Memory B cell (primary cell): Measurements from ENCODE around the gene CRAMP1.

Source experiments
- ATAC-seq: fragments of 150-1000 bp; cut with Tn5 transposase; 2 replicates; pipeline ENCODE4 v1.10.0; 2021; ENCODE audit warnings: low read depth, mild to moderate bottlenecking, moderate library complexity
- DNase-seq, 2 donors: peaks; one replicate each; pipeline ENCODE4 v3.0.0; 2022; ENCODE audit warnings: low spot score in 2 of 2
- H3K27ac Mint-ChIP-seq: one replicate; pipeline ENCODE4 v1.8.0; 2022; ENCODE audit warnings: mild to moderate bottlenecking, moderate library complexity, mixed read lengths
- H3K27me3 Mint-ChIP-seq: one replicate; pipeline ENCODE4 v1.8.0; 2022; ENCODE audit warnings: mixed read lengths
- H3K36me3 Mint-ChIP-seq: one replicate; pipeline ENCODE4 v1.8.0; 2022; ENCODE audit warnings: mild to moderate bottlenecking, mixed read lengths
- H3K4me1 Mint-ChIP-seq: one replicate; pipeline ENCODE4 v1.8.0; 2022; ENCODE audit warnings: mixed read lengths
- H3K4me3 Mint-ChIP-seq: one replicate; pipeline ENCODE4 v1.8.0; 2022; ENCODE audit warnings: mild to moderate bottlenecking, moderate library complexity, mixed read lengths
- H3K9me3 Mint-ChIP-seq: one replicate; pipeline ENCODE4 v1.8.0; 2022; ENCODE audit warnings: mixed read lengths

Gene CRAMP1

GRCh38 chr16:1662543-1662942 is 50.4 kb downstream of the CRAMP1 start:
- Mint-ChIP-seq H3K27ac (no peak overlapping the region), H3K27me3 (no peaks in the 10 kb centered on the region), H3K4me3 (no peak overlapping the region), H3K4me1 (no peaks in the 10 kb centered on the region), H3K36me3 (peaks cover 14% of the 10 kb centered on the region), H3K9me3 (no peaks in the 10 kb centered on the region)
- ATAC-seq (no peak), DNase-seq (no peak)

- Mint-ChIP-seq H3K27ac (no peak overlapping the region), H3K27me3 (no peaks in the 10 kb centered on the region), H3K9me3 (no peaks in the 10 kb centered on the region), H3K36me3 (peaks cover 22% of the 10 kb centered on the region), H3K4me1 (no peaks in the 10 kb centered on the region), H3K4me3 (no peak overlapping the region)
- no peak for ATAC-seq
- no peak for DNase-seq
Measured at GRCh38 chr16:1665829-1666228, 53.7 kb downstream of the CRAMP1 start.

DNA sequence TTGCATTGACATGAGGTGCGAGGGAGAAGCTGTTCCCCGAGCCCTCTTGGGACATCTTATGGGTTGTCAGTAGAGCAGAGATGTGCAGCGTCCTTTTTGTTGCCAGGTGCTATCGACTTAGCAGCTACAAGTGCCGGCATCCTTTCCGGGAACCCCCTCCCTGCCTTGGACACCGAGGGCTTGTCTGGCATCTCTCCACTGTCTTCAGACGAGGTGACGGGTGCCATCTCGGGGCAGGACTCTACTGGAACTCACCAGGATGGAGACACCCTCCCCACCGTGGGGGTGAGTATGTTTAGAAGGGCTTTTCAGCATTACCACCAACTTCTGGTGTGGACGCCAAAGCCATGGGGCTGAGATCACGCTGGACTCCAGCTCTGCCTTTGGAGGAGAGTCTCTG is 54.2 kb downstream of the CRAMP1 start:
- no peaks in the 10 kb centered on the region for H3K9me3 Mint-ChIP-seq
- H3K27me3 Mint-ChIP-seq: no peaks in the 10 kb centered on the region
- ATAC-seq (no peak), DNase-seq (no peak)
- H3K4me3 Mint-ChIP-seq: no peak overlapping the region
- no peak overlapping the region for H3K27ac Mint-ChIP-seq
- no peaks in the 10 kb centered on the region for H3K4me1 Mint-ChIP-seq
- peaks cover 26% of the 10 kb centered on the region for H3K36me3 Mint-ChIP-seq

GRCh38 chr16:1667271-1667670 is 55.1 kb downstream of the CRAMP1 start:
- no peak overlapping the region for H3K27ac Mint-ChIP-seq
- no peak for ATAC-seq
- no peak overlapping the region for H3K4me3 Mint-ChIP-seq
- no peaks in the 10 kb centered on the region for H3K9me3 Mint-ChIP-seq
- no peaks in the 10 kb centered on the region for H3K4me1 Mint-ChIP-seq
- no peak for DNase-seq
- peaks cover 35% of the 10 kb centered on the region for H3K36me3 Mint-ChIP-seq
- H3K27me3 Mint-ChIP-seq: no peaks in the 10 kb centered on the region

GRCh38 chr16:1667916-1668315 is 55.8 kb downstream of the CRAMP1 start:
- DNase-seq (no peak), ATAC-seq (no peak)
- no peaks in the 10 kb centered on the region for H3K9me3 Mint-ChIP-seq
- no peak overlapping the region for H3K27ac Mint-ChIP-seq
- H3K4me3 Mint-ChIP-seq: no peak overlapping the region
- peaks cover 40% of the 10 kb centered on the region for H3K36me3 Mint-ChIP-seq
- H3K27me3 Mint-ChIP-seq: no peaks in the 10 kb centered on the region
- H3K4me1 Mint-ChIP-seq: no peaks in the 10 kb centered on the region

- no peak overlapping the region for H3K27ac Mint-ChIP-seq
- no peaks in the 10 kb centered on the region for H3K27me3 Mint-ChIP-seq
- no peak for ATAC-seq
Measured at GRCh38 chr16:1668612-1669319, 56.6 kb downstream of the CRAMP1 start.

DNA sequence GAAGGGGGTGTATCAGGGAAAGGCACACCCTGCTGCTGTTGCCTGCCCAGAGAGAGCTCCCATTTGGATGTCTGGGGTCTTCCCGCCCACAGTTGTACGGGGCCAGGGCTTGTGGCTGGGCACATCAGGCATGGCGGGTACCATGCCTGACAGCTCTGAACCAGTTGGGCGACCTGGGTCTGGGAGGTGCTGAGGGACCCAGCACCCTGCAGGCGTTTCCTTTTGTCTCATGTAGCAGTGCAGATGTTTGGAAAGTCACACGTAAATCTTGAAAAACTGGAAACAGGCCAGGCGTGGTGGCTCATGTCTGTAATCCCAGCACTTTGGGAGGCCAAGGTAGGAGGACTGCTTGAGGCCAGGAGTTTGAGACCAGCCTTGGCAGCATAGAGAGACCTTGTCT is 57.5 kb downstream of the CRAMP1 start:
- ATAC-seq (no peak), DNase-seq (no peak)
- Mint-ChIP-seq H3K27me3 (no peaks in the 10 kb centered on the region), H3K4me3 (no peak overlapping the region), H3K36me3 (peaks cover 44% of the 10 kb centered on the region), H3K4me1 (no peaks in the 10 kb centered on the region), H3K9me3 (no peaks in the 10 kb centered on the region), H3K27ac (no peak overlapping the region)

More at GRCh38 chr16:1668612-1669319, 56.6 kb downstream of the CRAMP1 start:
- no peak overlapping the region for H3K4me3 Mint-ChIP-seq
- H3K9me3 Mint-ChIP-seq: no peaks in the 10 kb centered on the region
- peaks cover 46% of the 10 kb centered on the region for H3K36me3 Mint-ChIP-seq
- H3K4me1 Mint-ChIP-seq: no peaks in the 10 kb centered on the region
- no peak for DNase-seq

DNA sequence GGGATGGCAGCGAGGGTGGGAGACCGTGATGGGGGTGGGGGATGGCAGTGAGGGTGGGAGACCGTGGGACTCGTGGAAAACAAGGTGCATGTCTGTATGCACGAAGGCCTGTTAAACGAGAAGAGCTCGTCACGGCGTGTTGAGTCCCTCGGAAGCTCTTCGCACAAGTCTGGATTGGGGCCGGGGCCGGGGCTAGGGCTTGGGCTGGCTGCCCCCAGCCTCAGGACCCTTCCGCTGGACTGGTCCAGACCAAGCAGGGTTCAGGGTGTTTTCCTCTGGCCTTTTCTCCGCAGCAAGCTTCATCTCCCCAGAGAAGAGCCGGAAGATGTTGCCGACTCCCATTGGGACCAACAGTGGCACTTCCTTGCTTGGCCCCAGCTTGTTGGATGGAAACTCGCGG is 58.2 kb downstream of the CRAMP1 start:
- H3K36me3 Mint-ChIP-seq: peaks cover 41% of the 10 kb centered on the region
- no peak overlapping the region for H3K4me3 Mint-ChIP-seq
- no peaks in the 10 kb centered on the region for H3K4me1 Mint-ChIP-seq
- ATAC-seq (no peak), DNase-seq (no peak)
- H3K27ac Mint-ChIP-seq: no peak overlapping the region
- H3K9me3 Mint-ChIP-seq: no peaks in the 10 kb centered on the region
- H3K27me3 Mint-ChIP-seq: no peaks in the 10 kb centered on the region

- no peak overlapping the region for H3K4me3 Mint-ChIP-seq
- peaks cover 39% of the 10 kb centered on the region for H3K36me3 Mint-ChIP-seq
- H3K4me1 Mint-ChIP-seq: no peaks in the 10 kb centered on the region
- H3K27me3 Mint-ChIP-seq: no peaks in the 10 kb centered on the region
- H3K27ac Mint-ChIP-seq: no peak overlapping the region
- no peaks in the 10 kb centered on the region for H3K9me3 Mint-ChIP-seq
- ATAC-seq: no peak
- no peak for DNase-seq
Measured at GRCh38 chr16:1670866-1671265, 58.7 kb downstream of the CRAMP1 start.

DNA sequence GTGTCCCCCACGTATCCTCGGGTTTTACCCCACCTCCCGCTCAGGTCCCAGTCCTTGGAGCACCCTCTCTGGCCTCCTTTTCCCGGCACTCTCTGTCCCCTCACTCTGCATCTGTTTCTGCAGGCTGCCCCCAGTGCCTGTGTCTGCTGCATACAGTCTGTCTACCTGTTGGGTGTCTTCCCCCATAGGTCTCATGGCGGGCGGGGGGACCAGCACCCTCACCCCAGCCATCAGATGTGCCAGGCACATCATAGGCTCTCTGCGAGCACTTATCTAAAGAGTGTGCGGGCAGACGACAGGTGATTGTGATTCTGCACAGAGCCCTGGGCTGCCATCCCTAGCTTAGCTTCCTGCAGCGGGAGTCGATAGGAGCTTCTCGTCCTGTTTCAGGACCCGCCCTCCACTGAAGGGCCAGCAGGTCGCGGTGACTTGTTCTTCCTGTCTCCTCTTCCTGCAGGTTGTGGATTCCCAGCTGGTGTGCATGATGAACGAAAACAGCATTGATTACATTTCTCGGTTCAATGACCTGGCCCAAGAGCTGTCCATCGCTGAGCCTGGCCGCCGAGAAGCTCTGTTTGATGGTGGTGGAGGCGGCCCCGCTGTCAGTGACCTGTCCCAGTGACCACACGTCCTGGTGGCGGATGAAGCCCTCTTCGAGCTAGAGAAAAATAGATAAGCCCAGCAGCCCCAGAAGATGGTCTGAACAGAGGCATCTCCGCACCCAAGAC is 61.4 kb downstream of the CRAMP1 start:
- H3K27me3 Mint-ChIP-seq: no peaks in the 10 kb centered on the region
- no peak overlapping the region for H3K4me3 Mint-ChIP-seq
- H3K4me1 Mint-ChIP-seq: peaks cover 2% of the 10 kb centered on the region
- DNase-seq (no peak), ATAC-seq (no peak)
- no peaks in the 10 kb centered on the region for H3K9me3 Mint-ChIP-seq
- no peak overlapping the region for H3K27ac Mint-ChIP-seq
- peaks cover 33% of the 10 kb centered on the region for H3K36me3 Mint-ChIP-seq

DNA sequence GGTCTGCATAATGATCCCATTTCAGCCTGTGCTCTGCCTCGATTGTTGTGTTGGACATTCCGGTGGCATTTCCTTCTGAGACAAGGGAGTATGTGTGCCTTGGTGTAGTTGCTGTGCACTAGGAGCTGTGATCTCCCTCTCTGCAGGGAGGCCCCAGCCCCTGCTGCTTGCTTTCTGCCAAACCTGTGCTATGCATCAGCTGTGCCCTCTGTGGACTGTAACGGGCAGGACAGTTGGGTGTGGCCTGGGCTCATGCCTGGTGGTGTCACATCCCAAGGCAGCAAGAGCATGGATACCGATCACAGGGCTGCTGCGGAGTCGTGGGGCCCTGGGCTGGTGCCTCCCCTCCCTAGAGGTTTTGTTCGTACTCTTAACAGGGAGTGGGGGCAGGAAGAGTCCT is 62.1 kb downstream of the CRAMP1 start:
- Mint-ChIP-seq H3K36me3 (peaks cover 32% of the 10 kb centered on the region), H3K27ac (no peak overlapping the region), H3K27me3 (no peaks in the 10 kb centered on the region), H3K9me3 (no peaks in the 10 kb centered on the region), H3K4me1 (peaks cover 7% of the 10 kb centered on the region), H3K4me3 (no peak overlapping the region)
- DNase-seq (no peak), ATAC-seq (no peak)

GRCh38 chr16:1674751-1675664 is 62.8 kb downstream of the CRAMP1 start:
- H3K4me1 Mint-ChIP-seq: peaks cover 7% of the 10 kb centered on the region
- DNase-seq (no peak), ATAC-seq (no peak)
- H3K27ac Mint-ChIP-seq: no peak overlapping the region
- H3K9me3 Mint-ChIP-seq: no peaks in the 10 kb centered on the region
- H3K4me3 Mint-ChIP-seq: no peak overlapping the region
- H3K36me3 Mint-ChIP-seq: peaks cover 28% of the 10 kb centered on the region
- no peaks in the 10 kb centered on the region for H3K27me3 Mint-ChIP-seq

GRCh38 chr16:1676661-1677060 is 64.5 kb downstream of the CRAMP1 start:
- ATAC-seq: no peak
- no peaks in the 10 kb centered on the region for H3K27me3 Mint-ChIP-seq
- H3K36me3 Mint-ChIP-seq: peaks cover 18% of the 10 kb centered on the region
- no peaks in the 10 kb centered on the region for H3K9me3 Mint-ChIP-seq
- no peak overlapping the region for H3K27ac Mint-ChIP-seq
- no peak for DNase-seq
- peaks cover 11% of the 10 kb centered on the region for H3K4me1 Mint-ChIP-seq
- peak overlapping the region; percentile 9 for H3K4me3 Mint-ChIP-seq

DNA sequence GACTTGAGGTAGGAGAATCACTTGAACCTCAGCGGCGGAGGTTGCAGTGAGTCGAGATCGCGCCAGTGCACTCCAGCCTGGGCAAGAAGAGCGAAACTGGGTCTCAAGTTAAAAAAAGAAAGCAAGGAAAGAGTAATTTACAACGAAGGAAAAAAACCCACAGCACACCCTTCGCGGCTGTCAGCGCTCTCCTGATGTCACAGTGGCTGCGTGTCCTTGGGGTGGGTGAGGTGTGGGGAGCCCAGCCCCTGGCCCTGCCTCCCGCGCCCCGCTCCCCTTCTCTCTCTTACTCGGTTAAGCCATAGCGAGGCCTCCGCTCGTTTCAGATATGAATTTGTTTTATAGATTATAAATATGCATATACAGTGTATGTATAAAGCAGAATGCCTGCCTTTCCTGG is 65.2 kb downstream of the CRAMP1 start:
- peaks cover 12% of the 10 kb centered on the region for H3K4me1 Mint-ChIP-seq
- no peaks in the 10 kb centered on the region for H3K27me3 Mint-ChIP-seq
- ATAC-seq: no peak
- H3K27ac Mint-ChIP-seq: no peak overlapping the region
- H3K36me3 Mint-ChIP-seq: peaks cover 11% of the 10 kb centered on the region
- no peaks in the 10 kb centered on the region for H3K9me3 Mint-ChIP-seq
- no peak for DNase-seq
- H3K4me3 Mint-ChIP-seq: peak overlapping the region; percentile 69
